AML-193 (cell line): ENCODE data around the gene PGBD5.
A peak's percentile ranks its signal among the peaks of the same experiment; 100 is the strongest.

Source experiments
- DNase-seq, 2 experiments: peaks; one replicate each; lab custom pipeline; 2025; lab: John Stamatoyannopoulos, UW

PGBD5 gene

DNA sequence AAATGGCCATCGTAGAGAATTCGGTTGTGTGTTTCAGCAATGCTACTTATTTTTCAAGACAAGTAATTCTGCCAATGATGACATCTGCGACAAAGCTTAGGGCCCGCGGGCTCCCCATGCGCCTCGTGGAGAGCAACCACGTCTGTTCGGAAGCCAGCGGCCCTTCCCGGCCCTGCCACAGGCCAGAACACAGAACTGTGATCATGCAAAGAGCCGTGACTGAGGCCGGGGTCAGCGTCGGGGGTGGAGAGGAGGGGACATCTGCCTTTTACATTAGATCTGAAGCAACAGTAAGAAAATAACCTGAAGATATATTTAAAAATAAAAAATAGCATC lies 103.7 kb downstream of the PGBD5 start:
- no peak for DNase-seq

DNA sequence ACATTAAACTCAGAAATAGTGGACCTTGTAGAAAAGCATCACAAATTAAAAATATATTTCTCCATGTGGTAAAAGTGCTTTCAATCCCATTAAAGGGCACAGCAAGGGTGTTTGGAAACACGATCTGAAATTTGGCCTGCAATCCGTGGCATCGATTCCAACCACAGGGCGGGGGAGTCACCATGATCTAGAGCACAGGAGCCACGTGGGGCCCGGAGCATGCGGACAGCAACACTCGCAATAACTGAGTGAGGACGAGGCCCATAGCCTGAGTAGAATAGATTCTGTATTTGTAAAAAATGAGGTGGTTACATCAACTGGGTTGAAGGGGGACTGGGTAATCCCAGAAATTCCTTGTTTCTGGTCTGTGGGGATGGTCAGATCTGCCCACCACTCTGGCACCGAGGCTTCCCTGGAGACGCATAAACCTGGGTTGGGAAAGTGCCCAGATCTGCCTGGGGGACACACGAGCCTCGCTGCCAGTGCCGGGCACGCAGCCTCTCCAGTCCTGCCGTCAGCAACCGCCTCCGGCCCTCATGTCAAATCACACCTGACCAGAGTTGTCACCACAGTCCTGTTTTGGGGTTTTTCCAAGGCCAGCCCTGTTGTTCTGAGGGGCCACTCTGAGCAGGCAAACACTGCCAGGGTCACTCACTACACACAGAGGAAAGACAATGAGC lies 104.3 kb downstream of the PGBD5 start:
- no peak for DNase-seq

DNA sequence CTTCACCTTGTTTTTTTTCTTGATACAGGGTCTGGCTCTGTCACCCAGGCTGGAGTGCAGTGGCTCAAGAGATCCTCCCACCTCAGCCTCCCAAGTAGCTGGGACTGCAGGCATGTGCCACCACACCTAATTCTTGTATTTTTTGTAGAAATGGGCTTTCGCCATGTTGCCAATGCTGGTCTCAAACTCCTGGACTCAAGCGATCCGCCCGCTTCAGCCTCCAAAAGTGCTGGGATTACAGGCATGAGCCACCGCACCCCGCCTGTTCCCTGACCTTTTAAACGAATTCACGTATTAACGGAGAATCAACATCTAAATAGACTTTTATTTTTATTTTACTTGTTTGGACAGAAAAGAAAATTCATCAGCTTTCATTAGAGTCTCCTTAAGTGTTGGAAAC lies 104.8 kb downstream of the PGBD5 start:
- DNase-seq: no peak

DNA sequence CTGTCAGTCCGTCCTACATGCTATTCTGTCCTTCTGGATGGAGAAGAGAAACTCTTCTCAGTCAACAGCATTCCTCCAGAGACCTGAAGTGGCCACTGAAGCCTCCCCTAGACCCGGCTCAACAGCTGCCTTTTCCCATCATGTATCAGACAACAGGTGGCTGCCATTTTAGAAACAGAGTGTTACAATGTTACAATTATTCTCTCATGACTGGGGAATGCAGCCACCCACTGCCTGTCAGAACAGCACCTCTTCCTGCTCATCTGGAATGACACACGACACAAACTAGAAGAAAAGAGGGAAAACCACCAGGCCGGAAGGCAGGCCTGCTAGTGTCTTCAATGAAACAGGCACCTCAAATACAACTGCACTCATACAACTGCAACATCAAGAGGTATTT lies 105.3 kb downstream of the PGBD5 start:
- no peak for DNase-seq

DNA sequence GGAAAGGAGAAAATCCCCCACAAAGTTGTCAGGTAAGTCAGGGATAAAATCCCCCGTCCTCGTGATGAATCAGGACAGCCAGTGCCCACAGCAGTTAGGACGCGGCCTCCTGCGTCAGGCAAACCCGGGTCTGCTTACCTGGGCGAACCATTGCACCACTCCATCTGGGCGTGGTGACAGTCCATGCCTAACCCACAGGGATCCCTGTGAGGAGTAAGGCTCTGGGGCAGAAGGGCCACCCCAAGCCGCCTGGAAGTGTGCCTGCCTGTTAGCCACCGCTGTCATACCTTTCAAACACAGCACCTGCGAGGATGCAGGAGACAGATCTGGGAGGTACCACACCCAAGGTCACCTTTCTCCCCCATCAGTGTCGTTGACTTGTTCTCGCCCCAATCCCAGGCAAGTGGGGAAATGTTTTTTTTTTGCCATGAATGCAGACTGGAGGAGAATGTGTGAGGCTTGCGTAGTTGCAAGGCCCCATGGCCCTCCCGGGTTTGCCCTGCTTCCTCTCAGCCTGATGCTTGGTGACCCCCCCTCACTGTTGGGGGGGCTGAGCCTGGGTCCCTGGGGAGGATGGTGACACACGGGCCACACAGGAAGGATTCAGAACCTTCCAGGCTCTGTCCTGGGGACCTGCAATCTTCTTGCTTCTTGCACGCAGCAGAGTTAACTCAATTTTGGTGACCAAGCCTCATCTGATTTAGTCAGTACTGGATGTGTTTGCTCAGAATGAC lies 107.0 kb downstream of the PGBD5 start:
- DNase-seq: no peak

DNA sequence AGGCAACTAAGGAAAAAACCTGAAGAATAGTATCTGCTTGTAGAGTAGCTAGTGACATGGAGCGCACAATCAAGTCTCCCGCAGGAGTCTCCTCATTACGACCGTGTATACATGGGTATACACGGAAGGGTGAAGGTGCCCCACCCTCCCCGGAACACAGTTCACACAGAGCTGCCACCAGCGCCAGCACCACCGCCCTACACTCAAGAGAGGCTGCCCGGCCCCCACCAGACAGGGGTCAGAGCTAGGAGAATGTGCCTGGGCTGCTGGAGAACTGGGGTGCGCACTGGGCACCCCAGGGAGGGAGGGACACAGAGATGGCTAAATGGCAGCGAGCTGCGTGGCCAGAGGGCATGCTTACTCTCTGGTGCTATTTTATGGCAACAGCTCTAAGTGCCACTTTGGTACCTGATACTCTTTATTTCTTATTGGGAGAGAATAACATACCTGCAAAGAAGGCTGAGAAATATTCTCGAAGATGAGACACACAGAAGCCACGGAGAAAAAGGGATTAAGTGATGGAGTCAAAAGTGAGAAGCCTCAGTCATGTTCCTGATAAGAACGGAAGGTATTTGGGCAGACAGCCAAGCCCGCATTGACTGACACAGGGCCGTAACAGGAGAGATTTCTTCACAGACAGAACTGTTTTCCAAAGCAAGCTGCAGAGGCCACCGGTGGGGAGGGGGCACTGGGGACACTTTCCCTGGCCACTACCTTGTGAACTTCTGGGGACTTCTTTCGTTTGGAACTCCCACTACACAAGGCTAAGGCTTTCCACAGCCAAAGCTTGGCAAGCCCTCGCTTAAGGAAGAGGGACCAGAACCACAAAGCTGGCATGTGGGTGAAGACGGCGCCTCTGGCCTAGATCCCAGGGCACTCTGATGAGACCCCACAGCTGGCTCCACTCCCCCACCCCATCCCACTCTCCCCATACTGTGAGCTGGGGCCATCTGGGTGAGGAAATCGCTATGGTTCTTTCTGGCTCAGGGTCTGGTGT lies 108.0 kb downstream of the PGBD5 start:
- DNase-seq: no peak

DNA sequence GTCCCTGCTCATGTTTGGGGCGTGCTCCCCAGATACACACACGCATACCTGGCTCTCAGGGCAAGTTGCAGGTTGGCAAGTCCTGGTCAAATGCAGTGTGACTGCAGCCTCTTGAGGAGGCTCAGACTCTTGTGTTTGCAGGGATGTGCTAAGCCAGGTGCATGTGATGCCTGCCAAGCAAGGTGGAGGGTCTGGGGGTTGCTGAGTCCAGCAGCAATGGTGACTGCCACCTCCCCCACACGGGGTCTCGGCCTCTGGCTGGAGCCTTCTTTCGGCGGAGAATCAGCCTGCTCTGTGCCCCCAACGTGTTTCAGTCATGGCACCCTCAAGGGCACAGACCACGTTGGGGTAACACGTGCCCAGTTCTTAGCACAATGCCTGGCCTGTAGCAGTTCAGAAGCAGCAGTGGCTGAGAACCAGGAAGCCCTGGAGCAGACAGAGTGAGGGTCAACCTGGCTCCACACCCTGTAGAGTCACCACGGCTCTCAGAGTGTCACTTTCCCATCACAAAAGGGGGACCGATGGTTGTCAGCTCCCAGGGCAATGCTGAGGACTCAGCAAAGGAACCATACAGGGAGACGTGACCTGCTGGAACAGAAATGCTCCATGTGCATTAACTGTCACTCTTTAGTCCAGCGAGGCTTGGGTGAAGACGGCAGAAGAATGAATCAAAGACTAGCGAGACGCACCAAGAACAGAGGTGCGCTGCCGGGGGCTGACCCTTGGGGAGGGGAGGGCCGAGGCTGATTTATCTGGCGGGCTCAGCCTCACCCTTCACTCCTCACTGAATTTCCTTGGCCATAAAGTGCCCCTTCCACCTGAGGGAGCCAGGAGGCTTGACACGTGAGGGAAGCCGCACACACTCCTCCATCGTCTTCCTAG lies 109.0 kb downstream of the PGBD5 start:
- DNase-seq: no peak

DNA sequence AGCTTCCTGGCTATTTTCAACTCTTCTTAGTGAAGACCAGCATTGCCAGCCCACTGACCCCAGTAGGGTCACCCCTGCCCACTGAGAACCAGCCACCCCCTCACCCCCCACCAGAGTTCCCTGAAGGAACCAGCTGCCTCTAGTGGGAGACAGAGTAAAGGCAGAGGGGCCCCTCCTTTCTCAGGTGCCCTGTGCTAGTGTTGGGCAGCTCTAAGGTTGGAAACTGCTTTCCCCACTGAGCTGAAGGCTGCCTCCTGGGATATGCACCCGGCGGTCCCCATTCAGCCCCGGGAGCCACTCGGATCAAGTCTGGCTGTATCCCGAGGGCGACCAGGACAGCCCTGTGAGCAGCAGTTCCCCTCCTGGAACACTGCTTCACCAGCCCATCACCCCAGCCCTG lies 111.0 kb downstream of the PGBD5 start:
- DNase-seq: no peak

DNA sequence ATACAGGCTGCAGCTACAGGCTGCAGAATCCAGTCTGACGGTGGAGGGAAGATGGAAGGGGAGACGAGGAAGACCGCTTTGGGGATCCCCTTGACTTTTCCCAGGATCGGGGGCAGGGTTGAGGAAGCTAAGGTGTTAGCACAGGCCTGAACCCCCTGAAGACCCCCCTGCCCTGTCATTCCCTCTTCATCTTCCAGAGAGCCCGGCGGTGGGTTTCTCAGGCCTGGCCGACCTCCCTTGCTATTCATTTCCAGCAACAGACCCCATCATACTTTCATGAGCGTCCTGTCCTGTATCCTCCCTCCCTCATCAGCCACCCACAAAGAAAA lies 112.0 kb downstream of the PGBD5 start:
- DNase-seq: no peak

DNA sequence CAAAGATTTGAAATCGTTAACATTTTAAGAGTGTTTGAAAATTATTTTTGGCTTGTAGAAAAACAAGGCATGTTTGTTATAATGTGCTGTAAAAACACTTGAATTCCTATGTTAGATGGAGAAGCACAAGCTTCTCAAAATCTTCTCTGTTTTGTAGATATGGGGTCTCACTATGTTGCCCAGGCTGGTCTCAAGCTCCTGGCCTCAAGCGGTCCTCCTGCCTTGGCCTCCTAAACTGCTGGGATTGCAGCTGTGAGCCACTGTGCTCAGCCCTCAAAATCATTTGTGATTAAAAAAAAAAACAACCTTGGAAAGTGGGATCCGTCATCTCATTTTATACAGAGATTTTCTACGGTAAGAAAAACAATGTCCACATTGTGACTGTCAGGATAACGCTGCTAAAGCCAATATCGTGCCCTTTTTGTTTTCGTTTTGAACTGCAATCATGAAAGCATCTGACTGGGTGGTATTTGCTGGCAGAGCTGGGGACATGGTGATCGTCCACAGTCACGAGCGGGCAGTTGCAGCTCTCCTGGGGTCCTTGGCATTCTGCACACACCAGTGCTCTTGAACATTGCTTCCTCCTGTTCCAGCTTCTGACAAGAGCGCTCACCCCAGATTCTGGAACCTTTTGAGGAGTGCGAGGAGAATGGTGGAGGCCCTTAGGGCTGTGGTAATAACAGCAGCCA lies 112.5 kb downstream of the PGBD5 start:
- DNase-seq: no peak

DNA sequence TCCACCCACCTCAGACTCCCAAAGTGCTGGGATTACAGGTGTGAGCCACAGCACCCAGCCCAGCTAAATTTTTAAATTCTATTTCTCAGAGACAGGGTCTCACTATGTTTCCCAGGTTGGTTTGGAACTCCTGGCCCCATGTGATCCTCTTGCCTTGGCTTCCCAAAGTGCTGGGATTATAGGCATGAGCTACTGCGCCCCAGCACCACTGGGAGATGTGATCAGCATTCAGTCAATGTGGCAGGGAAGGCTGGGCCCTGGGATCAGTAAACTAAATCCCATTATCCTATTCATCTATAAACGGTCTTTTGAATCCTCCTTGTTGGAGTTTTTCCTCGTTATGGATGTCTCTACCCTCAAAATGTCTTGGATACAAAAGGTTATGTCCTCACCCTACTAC lies 113.5 kb downstream of the PGBD5 start:
- DNase-seq: no peak

DNA sequence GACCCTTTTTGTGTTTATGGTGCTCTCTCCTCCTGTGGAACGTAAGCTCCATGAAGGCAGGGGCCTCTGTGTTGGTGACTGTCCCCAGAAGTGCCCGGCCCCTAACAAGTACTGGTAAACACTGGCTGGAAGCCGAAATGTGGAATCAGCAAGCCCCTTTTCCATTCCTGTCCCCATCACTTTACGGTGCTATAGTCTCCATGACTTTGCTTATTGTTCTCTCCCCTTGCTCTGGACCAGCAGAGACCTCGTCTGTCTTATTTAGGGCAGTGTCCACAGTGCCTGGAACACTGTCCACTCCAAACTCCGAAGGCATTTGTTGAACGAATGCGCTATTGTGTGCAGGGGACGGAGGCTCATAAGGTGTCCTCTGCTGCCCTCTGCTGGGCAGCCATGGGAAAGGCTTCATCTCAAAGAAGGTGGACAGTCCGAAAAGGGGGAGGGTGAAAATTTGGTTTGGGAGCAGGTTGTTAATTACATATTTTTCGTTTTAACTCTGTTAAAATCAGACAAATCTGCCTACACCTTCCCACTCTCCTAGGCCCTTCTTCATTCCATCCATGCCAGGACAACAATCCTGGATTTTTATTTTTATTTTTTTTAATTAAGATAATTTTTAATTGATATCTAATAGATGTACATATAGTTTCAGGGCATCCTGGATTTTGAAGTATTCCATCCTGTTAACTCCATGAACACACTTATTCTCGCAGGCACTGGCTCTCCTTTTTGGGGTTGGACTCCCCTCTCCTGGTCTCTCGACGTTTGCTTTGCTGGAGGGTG lies 115.6 kb downstream of the PGBD5 start:
- peak; percentile 57 to 64 for DNase-seq

DNA sequence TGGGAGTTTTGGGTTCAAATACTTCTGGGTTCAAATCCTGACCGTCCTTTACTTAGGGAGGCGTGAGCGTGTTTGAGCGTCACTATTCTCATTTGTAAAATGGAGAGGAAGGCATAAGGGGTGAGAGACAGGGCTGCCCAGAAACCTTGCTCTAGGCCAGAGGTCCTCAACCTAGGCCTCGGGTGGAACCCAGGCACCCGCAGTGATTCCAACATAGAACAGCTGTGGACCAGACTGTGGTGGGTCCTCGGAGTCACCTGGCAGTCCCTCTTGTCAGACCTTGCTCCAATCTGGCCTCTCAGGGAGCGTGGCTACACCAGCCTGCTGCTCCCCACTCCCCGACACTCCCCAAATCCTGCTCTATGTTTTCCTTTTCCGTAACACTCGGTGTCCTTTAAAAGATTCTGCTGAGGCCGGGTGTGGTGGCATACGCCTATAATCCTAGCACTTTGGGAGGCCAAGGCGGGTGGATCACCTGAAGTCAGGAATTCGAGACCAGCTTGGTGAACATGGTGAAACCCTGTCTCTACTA lies 116.4 kb downstream of the PGBD5 start:
- no peak for DNase-seq

DNA sequence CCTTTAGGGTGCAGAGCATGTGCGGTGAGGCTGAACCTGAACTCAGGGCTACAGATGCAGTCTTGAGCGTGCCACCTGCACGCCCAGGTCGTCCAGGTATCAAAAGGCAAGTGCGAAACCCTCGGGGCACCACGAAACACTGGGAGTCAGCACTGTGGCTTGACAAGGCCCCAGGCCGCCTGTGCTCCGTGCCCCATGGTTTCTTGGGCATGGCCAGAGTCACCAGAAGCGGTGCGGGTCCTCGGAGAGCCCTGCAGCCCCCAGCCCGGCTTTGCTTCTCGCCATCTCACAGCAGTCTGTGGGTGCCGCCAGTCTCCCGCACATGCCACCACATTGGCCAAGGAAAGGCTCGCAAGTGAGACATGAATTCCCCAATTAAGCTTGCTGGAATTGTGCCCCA lies 117.3 kb downstream of the PGBD5 start:
- DNase-seq: no peak

DNA sequence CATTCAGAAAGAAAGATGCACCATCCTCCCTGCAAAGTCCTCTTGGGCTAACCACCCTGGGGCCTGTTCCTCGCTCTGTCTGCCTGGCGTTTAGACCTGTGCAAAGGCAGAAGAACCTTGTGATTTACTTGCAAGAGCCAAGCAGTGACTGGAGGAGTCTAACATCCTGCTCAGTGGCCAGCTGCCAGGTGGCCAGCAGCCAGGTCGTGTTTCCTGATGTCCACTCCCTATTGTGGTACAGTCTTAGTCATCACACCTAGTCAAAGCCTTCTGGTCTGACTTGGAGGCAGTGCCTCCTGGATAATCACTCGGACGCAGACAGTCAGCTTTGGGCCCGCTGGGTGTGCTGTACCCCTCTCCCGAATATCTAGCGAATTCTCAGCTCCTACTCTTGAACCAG lies 118.1 kb downstream of the PGBD5 start:
- DNase-seq: no peak

DNA sequence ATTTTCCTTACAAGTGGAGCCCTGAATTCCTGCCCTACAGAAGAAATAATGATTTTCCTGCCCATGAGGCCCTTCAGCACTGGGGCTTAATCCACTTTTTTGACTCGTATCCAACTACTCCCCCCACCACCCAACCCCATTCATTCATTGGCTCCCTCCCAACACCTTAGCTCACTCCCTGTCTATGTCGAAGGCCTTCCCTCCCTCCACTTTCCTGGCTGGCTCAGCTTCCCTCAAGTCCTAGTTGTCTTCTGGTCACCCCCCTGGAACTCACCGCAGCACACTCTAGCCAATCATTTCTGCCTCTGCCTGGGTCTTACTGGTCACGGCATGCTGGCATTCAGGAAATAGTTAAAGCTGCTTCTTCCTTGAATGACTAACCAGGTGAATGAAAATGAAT lies 118.9 kb downstream of the PGBD5 start:
- DNase-seq: no peak

DNA sequence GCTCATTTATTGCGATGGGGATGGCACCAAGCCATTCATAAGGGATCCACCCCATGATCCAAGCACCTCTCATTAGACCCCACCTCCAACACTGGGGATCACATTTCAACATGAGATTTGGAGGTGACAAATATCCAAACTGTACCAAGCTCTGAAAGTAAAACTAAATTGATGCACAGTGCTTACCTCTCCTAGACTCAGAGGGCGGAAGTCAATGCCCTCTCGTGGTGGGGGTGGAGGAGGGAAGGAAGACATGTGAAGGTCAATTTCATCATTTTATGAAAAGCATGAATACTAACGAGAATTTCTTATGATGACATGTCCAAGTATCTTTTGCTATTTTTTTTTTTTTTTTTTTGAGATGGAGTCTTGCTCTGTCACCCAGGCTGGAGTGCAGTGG lies 120.0 kb downstream of the PGBD5 start:
- no peak for DNase-seq

DNA sequence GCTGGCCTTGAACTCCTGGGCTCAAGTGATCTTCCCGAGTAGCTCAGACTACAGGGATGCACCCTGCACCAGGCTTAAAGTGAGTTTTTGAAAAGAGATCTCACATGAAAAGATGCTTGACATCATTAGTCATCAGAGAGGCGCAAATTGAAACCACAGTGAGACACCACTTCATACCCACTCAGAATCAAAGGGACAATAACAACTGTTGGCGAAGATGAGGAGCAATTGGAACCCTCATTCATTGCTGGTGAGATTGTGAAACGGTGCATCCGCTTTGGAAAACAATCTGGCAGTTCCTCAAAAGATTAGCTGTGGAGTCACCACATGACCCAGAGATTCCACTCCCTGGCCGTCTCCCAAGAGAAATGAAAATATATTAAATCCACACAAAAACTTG lies 122.3 kb downstream of the PGBD5 start:
- no peak for DNase-seq

DNA sequence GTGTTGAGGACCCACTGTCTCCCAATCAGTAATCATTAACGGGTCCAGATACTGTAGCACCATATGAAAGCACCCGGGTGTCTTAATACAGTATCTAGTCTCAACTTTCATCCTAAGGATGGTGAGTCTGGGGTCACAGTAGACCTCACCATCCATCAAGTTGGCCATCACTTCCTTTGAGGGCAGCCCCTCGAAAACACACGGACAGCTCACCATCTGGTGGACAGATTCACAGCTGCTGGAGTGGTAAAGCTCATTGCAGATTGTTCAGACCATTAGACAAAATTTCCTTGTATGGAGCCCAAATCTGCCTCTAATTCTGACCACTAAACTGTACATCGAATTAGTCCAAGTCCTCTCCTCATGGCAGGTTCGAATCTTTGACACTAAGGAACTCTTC lies 123.1 kb downstream of the PGBD5 start:
- no peak for DNase-seq

DNA sequence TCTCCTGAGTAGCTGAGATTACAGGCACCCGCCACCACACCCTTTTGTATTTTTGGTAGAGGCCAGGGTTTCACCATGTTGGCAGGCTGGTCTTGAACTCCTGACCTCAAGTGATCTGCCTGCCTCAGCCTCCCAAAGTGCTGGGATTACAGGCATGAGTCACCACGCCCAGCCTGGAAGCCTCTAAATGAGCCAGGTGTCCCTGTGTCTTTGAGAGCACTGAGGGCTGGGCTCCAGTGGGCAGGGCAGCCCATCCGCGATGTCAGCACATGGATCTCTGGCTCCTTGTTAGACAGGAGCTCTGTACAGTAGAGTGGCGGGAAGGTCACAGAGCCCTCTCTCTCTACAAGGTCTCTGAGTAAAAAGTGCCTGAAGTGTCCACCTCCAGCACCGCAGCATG lies 124.3 kb downstream of the PGBD5 start:
- no peak for DNase-seq
